IMR-90 (cell line): ENCODE measurements around the gene NEURL1. TPM values are rescaled to one million over a fixed set of nuclear protein-coding genes. Genes with fewer than 3 reads are reported as not detected.

Source experiments
- ATAC-seq: fragments of 200-7000 bp; cut with Tn5 transposase; 2 replicates; pipeline ENCODE4 v1.9.1; 2020; ENCODE audit warnings: low read depth, mild to moderate bottlenecking, moderate library complexity
- BruUV-seq: library from RNA; stranded (reverse); fragments of 400-500 nt; replicated peaks from 2 replicates; lab custom pipeline; 2021; lab: Mats Ljungman, UMichigan
- CTCF ChIA-PET: fragments of 300-600 bp; formaldehyde crosslinking; extraction: SDS; loops from one replicate; lab custom pipeline; 2021; ENCODE audit warnings: antibody characterized with exemption; lab: Yijun Ruan, JAX
- POLR2A ChIA-PET: fragments of 300-600 bp; sonication (Branson Sonifier 250); formaldehyde crosslinking; loops from one replicate; lab custom pipeline; 2022; ENCODE audit warnings: antibody characterized with exemption; ENCODE audit not compliant: unreplicated experiment; lab: Charles Lee
- DNase-seq: peaks from one replicate; pipeline ENCODE4 v3.0.0; 2013
- H2AFZ ChIP-seq: replicated peaks from 2 replicates; pipeline ENCODE3; 2013; ENCODE audit warnings: low read length, mild to moderate bottlenecking; ENCODE audit not compliant: poor library complexity
- H2AK5ac ChIP-seq: 2 replicates; pipeline ENCODE4 v1.6.1; 2013; ENCODE audit warnings: low read depth, low read length, inconsistent platforms
- H2AK9ac ChIP-seq: replicated peaks from 2 replicates; pipeline ENCODE3; 2013; ENCODE audit warnings: mild to moderate bottlenecking, low read depth, low read length, moderate library complexity; ENCODE audit not compliant: poor library complexity
- H2BK120ac ChIP-seq: 2 replicates; pipeline ENCODE4 v1.6.1; 2013; ENCODE audit warnings: low read depth, low read length, inconsistent platforms
- H2BK15ac ChIP-seq: 3 replicates; pipeline ENCODE4 v1.6.1; 2013; ENCODE audit warnings: low read depth, low read length, inconsistent platforms
- H2BK20ac ChIP-seq: 2 replicates; pipeline ENCODE4 v1.6.1; 2013; ENCODE audit warnings: low read depth, mild to moderate bottlenecking, inconsistent platforms, low read length, moderate library complexity
- H2BK5ac ChIP-seq: 2 replicates; pipeline ENCODE4 v1.6.1; 2013; ENCODE audit warnings: mild to moderate bottlenecking, low read depth, low read length, inconsistent platforms; ENCODE audit not compliant: poor library complexity, severe bottlenecking
- H3K14ac ChIP-seq: replicated peaks from 2 replicates; pipeline ENCODE4 v1.6.1; 2013; ENCODE audit warnings: low read depth, low read length, inconsistent platforms
- H3K18ac ChIP-seq: 2 replicates; pipeline ENCODE4 v1.6.1; 2013; ENCODE audit warnings: low read depth, low read length, control low read depth
- H3K23ac ChIP-seq: 2 replicates; pipeline ENCODE4 v1.6.1; 2013; ENCODE audit warnings: low read depth, low read length, inconsistent platforms
- H3K27ac ChIP-seq: 2 replicates; pipeline ENCODE4 v1.5.1; 2013; ENCODE audit warnings: mild to moderate bottlenecking, control low read depth, low read length; ENCODE audit not compliant: insufficient read depth
- H3K27me3 ChIP-seq: 2 replicates; pipeline ENCODE4 v1.6.1; 2013; ENCODE audit warnings: low read length; ENCODE audit not compliant: control insufficient read depth, insufficient read depth
- H3K36me3 ChIP-seq: 2 replicates; pipeline ENCODE4 v1.6.1; 2013; ENCODE audit warnings: low read length, mixed read lengths; ENCODE audit not compliant: control insufficient read depth, insufficient read depth
- H3K4ac ChIP-seq: 2 replicates; pipeline ENCODE4 v1.6.1; 2013; ENCODE audit warnings: low read depth, low read length, inconsistent platforms
- H3K4me1 ChIP-seq: 2 replicates; pipeline ENCODE4 v1.6.1; 2013; ENCODE audit warnings: low read length, mixed read lengths; ENCODE audit not compliant: control insufficient read depth, insufficient read depth
- H3K4me2 ChIP-seq: 2 replicates; pipeline ENCODE4 v1.6.1; 2013; ENCODE audit warnings: low read depth, mild to moderate bottlenecking, control low read depth, low read length, moderate library complexity
- H3K4me3 ChIP-seq: 2 replicates; pipeline ENCODE4 v1.5.1; 2013; ENCODE audit warnings: low read depth, mild to moderate bottlenecking, control low read depth, low read length, moderate library complexity; ENCODE audit not compliant: insufficient read depth
- H3K56ac ChIP-seq: 2 replicates; pipeline ENCODE4 v1.6.1; 2013; ENCODE audit warnings: low read length, inconsistent platforms; ENCODE audit not compliant: insufficient read depth; ENCODE audit errors: extremely low read depth
- H3K79me1 ChIP-seq, 2 experiments: 2 replicates each; pipeline ENCODE4 v1.6.1; 2013; ENCODE audit warnings: low read length in 2 of 2, inconsistent platforms in 1 of 2, low read depth in 1 of 2
- H3K9ac ChIP-seq: 2 replicates; pipeline ENCODE4 v1.6.1; 2013; ENCODE audit warnings: low read depth, low read length, control low read depth
- H3K9me1 ChIP-seq: 2 replicates; pipeline ENCODE4 v1.6.1; 2013; ENCODE audit warnings: low read length, inconsistent platforms; ENCODE audit not compliant: insufficient read depth
- H3K9me3 ChIP-seq: 2 replicates; pipeline ENCODE4 v1.6.1; 2013; ENCODE audit warnings: low read length; ENCODE audit not compliant: control insufficient read depth, insufficient read depth
- H4K20me1 ChIP-seq: 2 replicates; pipeline ENCODE4 v1.6.1; 2013; ENCODE audit warnings: low read length, inconsistent platforms; ENCODE audit not compliant: insufficient read depth
- H4K5ac ChIP-seq: 2 replicates; pipeline ENCODE4 v1.6.1; 2013; ENCODE audit warnings: mild to moderate bottlenecking, low read depth, low read length, control low read depth
- H4K8ac ChIP-seq, 2 experiments: 2 replicates each; pipeline ENCODE4 v1.6.1; 2013; ENCODE audit warnings: low read depth in 2 of 2, low read length in 2 of 2, control low read depth in 1 of 2, inconsistent platforms in 1 of 2
- H4K91ac ChIP-seq: 2 replicates; pipeline ENCODE4 v1.6.1; 2013; ENCODE audit warnings: low read depth, low read length, inconsistent platforms; ENCODE audit not compliant: insufficient read depth
- BHLHE40 ChIP-seq: fragments of 150-350 bp; IDR thresholded peaks from 2 replicates; pipeline ENCODE4 v1.6.1; 2016; ENCODE audit warnings: mild to moderate bottlenecking, low read depth, low read length
- CEBPB ChIP-seq: IDR thresholded peaks from 2 replicates; pipeline ENCODE4 v1.6.1; 2012; ENCODE audit warnings: low read depth, low read length, improper control_type of control experiment
- CHD1 ChIP-seq: IDR thresholded peaks from 2 replicates; pipeline ENCODE4 v1.6.1; 2012; ENCODE audit warnings: low read depth, low read length, improper control_type of control experiment
- FOS ChIP-seq: fragments of 150-350 bp; IDR thresholded peaks from 2 replicates; pipeline ENCODE4 v1.6.1; 2016; ENCODE audit warnings: low read depth, low read length
- MAFK ChIP-seq: IDR thresholded peaks from 2 replicates; pipeline ENCODE4 v1.6.1; 2012; ENCODE audit warnings: low read depth, low read length, improper control_type of control experiment
- MAZ ChIP-seq: IDR thresholded peaks from 2 replicates; pipeline ENCODE4 v1.6.1; 2012; ENCODE audit warnings: low read depth, mild to moderate bottlenecking, low read length, improper control_type of control experiment, moderate library complexity, borderline replicate concordance
- MXI1 ChIP-seq: IDR thresholded peaks from 2 replicates; pipeline ENCODE4 v1.6.1; 2012; ENCODE audit warnings: low read depth, mild to moderate bottlenecking, low read length, moderate library complexity, borderline replicate concordance
- NFE2L2 ChIP-seq: fragments of 150-350 bp; IDR thresholded peaks from 2 replicates; pipeline ENCODE4 v1.6.1; 2016; ENCODE audit warnings: low read depth, mild to moderate bottlenecking, low read length
- POLR2A ChIP-seq: IDR thresholded peaks from 2 replicates; pipeline ENCODE4 v1.6.1; 2012; ENCODE audit warnings: mild to moderate bottlenecking, low read depth, low read length
- RAD21 ChIP-seq: IDR thresholded peaks from 2 replicates; pipeline ENCODE4 v1.6.1; 2012; ENCODE audit warnings: low read length, improper control_type of control experiment
- RCOR1 ChIP-seq: IDR thresholded peaks from 2 replicates; pipeline ENCODE4 v1.6.1; 2012; ENCODE audit warnings: mild to moderate bottlenecking, low read length, improper control_type of control experiment; ENCODE audit not compliant: insufficient replicate concordance
- RFX5 ChIP-seq: IDR thresholded peaks from 2 replicates; pipeline ENCODE4 v1.8.0; 2012; ENCODE audit warnings: low read depth, mild to moderate bottlenecking, low read length, moderate library complexity
- SMC3 ChIP-seq: fragments of 150-350 bp; IDR thresholded peaks from 2 replicates; pipeline ENCODE4 v1.6.1; 2016; ENCODE audit warnings: low read depth, mild to moderate bottlenecking, antibody characterized with exemption, low read length, moderate library complexity
- WGBS, 2 experiments: methylation state at CpG; one replicate each; pipeline versions ENCODE4 v1.1.5 to v1.1.7; 2013; ENCODE audit warnings: missing lambda C conversion rate in 2 of 2; ENCODE audit not compliant: insufficient read length in 1 of 2; ENCODE audit errors: extremely low coverage in 2 of 2; 5-methylcytosine and 5-hydroxymethylcytosine counted together
- dilution Hi-C: fragments of 300-500 bp; cut with HindIII; formaldehyde crosslinking; loops from one replicate; pipeline ENCODE4 v1.14.3; 2018; ENCODE audit warnings: low sequenced_read_pairs; ENCODE audit not compliant: unreplicated experiment
- in situ Hi-C: fragments of 300-500 bp; cut with MboI; formaldehyde crosslinking; loops from 3 replicates; pipeline ENCODE4 v1.14.3; 2019; ENCODE audit warnings: low sequenced_read_pairs, inconsistent platforms, mixed read lengths
- intact Hi-C: fragments of 100-400 bp; cut with micrococcal nuclease; formaldehyde crosslinking; loops from 2 replicates; pipeline ENCODE4 v1.10.0; 2022
- polyA plus RNA-seq, 3 experiments: library from polyadenylated mRNA; depleted of rRNA; stranded (reverse); fragments of >200 nt; gene quantifications; 2 replicates each; pipeline ENCODE4 v1.2.3, GENCODE V29; 2012; ENCODE audit warnings: low replicate concordance in 1 of 3
- total RNA-seq: library from RNA; depleted of rRNA; stranded (reverse); fragments of >200 nt; gene quantifications from 2 replicates; pipeline ENCODE4 v1.2.3, GENCODE V29; 2012
- TF ChIP-seq, protein P1 (sequence below): fragments of 150-350 bp; IDR thresholded peaks from 2 replicates; pipeline ENCODE4 v1.6.1; 2016; ENCODE audit warnings: low read depth, mild to moderate bottlenecking, low read length, moderate library complexity, borderline replicate concordance
- TF ChIP-seq, protein P2 (sequence below): conservative IDR thresholded peaks from 2 replicates; pipeline ENCODE4 v1.5.1; 2012; ENCODE audit warnings: mild to moderate bottlenecking, low read depth, low read length, improper control_type of control experiment

Gene NEURL1
- total and polyA plus RNA-seq, 2 of the 4 experiments (the other 2 are of a cell fraction), result 0.36 to 0.82 TPM

DNA sequence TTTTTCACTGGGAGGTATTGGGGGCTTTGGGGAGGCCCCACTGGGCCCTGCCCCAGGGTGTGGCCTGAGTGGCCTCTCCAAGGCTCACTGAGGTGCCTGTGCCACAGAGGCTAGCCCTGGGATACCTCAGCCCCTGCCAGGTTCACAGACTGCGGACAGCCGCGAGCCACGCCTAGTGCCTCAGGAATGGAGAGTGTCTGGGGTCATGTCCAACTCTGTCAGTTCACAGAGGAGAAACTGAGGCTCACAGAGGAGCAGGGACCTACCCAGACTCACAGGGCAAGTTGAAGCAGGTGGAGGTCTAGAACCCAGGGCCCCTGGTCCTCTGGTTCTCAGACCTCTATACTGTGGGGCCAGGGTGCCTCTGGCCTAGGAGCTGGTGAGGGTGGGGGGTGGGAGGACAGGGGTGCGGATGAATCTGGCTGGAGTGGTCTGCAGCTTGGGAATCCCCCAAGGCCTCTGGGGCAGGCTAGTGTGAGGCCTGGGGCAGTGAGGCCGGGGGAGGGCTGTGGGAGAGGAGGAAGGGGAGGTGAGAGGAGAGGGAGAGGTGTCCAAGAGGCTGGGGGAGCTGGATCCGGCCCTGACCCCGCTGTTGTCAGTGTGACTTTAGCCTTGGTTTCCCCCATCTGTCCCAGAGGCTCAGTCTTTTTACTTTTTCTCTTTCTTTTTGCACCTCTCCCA lies 20.0 kb downstream of the NEURL1 start:
- Histone ChIP-seq H3K9me1 (no peaks in the 10 kb centered on the region), H2BK15ac (no peak overlapping the region), H3K23ac (no peak overlapping the region), H3K27me3 (peaks cover 57% of the 10 kb centered on the region), H3K36me3 (no peaks in the 10 kb centered on the region), H3K56ac (no peak overlapping the region), H4K5ac (no peak overlapping the region), H2AFZ (no peak overlapping the region), H3K9me3 (peaks cover 2% of the 10 kb centered on the region; the same call in 1 of the 2 replicates), H3K27ac (no peak overlapping the region), H2BK5ac (no peak overlapping the region), H2AK9ac (no peak overlapping the region), H4K91ac (peak overlapping the region; percentile 43; the same call in 1 of the 2 replicates), H3K4me1 (peaks cover 4% of the 10 kb centered on the region; the same call in 1 of the 2 replicates), H2BK120ac (no peak overlapping the region), H3K4me2 (no peak overlapping the region), H3K14ac (no peak overlapping the region), H4K20me1 (peaks cover 3% of the 10 kb centered on the region; the same call in 1 of the 2 replicates), H4K8ac (no peak overlapping the region), H3K18ac (peak overlapping the region; percentile 31; the same call in 1 of the 2 replicates), H3K4me3 (no peak overlapping the region), H2AK5ac (no peak overlapping the region; the same call in 1 of the 2 replicates), H3K79me1 (no peaks in the 10 kb centered on the region), H3K4ac (no peak overlapping the region; the same call in 1 of the 2 replicates), H2BK20ac (no peak overlapping the region), H3K9ac (no peak overlapping the region)
- no TSS peak for BruUV-seq
- intact Hi-C loops (no loop called here), dilution Hi-C loops (no loop called here), in situ Hi-C loops (no loop called here)
- 100% methylated on average over 2 of the region's 8 CpGs; no CpG with 5 or more reads in 1 of the 2 experiments for WGBS, 2 experiments
- DNase-seq, result no peak
- POLR2A ChIA-PET, result no interaction called here
- ATAC-seq, result no peak
- CTCF ChIA-PET, result interaction anchor here (1.1 kb wide), 1 partner anchor 26 kb away, joined by 3 read pairs; no protein-coding TSS in a partner anchor
- TF ChIP-seq CEBPB, result no peak
- TF ChIP-seq FOS, result no peak
- TF ChIP-seq SMC3, result no peak
- TF ChIP-seq RAD21, result no peak
- no peak for TF ChIP-seq MAZ
- TF ChIP-seq RFX5, result no peak
- no peak for TF ChIP-seq RCOR1
- TF ChIP-seq, protein P1, sequence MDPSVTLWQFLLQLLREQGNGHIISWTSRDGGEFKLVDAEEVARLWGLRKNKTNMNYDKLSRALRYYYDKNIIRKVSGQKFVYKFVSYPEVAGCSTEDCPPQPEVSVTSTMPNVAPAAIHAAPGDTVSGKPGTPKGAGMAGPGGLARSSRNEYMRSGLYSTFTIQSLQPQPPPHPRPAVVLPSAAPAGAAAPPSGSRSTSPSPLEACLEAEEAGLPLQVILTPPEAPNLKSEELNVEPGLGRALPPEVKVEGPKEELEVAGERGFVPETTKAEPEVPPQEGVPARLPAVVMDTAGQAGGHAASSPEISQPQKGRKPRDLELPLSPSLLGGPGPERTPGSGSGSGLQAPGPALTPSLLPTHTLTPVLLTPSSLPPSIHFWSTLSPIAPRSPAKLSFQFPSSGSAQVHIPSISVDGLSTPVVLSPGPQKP, result no peak
- TF ChIP-seq MXI1, result no peak
- TF ChIP-seq BHLHE40, result no peak
- TF ChIP-seq POLR2A, result no peak
- no peak for TF ChIP-seq MAFK
- TF ChIP-seq NFE2L2, result no peak
- TF ChIP-seq CHD1, result no peak
- TF ChIP-seq, protein P2, sequence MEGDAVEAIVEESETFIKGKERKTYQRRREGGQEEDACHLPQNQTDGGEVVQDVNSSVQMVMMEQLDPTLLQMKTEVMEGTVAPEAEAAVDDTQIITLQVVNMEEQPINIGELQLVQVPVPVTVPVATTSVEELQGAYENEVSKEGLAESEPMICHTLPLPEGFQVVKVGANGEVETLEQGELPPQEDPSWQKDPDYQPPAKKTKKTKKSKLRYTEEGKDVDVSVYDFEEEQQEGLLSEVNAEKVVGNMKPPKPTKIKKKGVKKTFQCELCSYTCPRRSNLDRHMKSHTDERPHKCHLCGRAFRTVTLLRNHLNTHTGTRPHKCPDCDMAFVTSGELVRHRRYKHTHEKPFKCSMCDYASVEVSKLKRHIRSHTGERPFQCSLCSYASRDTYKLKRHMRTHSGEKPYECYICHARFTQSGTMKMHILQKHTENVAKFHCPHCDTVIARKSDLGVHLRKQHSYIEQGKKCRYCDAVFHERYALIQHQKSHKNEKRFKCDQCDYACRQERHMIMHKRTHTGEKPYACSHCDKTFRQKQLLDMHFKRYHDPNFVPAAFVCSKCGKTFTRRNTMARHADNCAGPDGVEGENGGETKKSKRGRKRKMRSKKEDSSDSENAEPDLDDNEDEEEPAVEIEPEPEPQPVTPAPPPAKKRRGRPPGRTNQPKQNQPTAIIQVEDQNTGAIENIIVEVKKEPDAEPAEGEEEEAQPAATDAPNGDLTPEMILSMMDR, result no peak
